ENCODE results near the gene GTF3C5.

- TF ChIP-seq POLR2A (IDR thresholded peaks at IDR 0.05) (no peak), POLR2AphosphoS5 (IDR thresholded peaks at IDR 0.05) (no peak)
- TF ChIP-seq, protein P1, sequence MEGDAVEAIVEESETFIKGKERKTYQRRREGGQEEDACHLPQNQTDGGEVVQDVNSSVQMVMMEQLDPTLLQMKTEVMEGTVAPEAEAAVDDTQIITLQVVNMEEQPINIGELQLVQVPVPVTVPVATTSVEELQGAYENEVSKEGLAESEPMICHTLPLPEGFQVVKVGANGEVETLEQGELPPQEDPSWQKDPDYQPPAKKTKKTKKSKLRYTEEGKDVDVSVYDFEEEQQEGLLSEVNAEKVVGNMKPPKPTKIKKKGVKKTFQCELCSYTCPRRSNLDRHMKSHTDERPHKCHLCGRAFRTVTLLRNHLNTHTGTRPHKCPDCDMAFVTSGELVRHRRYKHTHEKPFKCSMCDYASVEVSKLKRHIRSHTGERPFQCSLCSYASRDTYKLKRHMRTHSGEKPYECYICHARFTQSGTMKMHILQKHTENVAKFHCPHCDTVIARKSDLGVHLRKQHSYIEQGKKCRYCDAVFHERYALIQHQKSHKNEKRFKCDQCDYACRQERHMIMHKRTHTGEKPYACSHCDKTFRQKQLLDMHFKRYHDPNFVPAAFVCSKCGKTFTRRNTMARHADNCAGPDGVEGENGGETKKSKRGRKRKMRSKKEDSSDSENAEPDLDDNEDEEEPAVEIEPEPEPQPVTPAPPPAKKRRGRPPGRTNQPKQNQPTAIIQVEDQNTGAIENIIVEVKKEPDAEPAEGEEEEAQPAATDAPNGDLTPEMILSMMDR (IDR thresholded peaks at IDR 0.05) = no peak
These were observed 3.7 kb upstream of the GTF3C5 start for GRCh38 chr9:133027134-133027533.
